Caki2 (cell line): ENCODE measurements around the gene ADORA1. TPM values are rescaled to one million over a fixed set of nuclear protein-coding genes. Genes with fewer than 3 reads are reported as not detected.

Experiments used
- DNase-seq: peaks from one replicate; pipeline ENCODE4 v3.0.0-alpha.2; 2015; ENCODE audit warnings: low read depth
- in situ Hi-C: cut with HindIII; loops from 2 replicates; pipeline ENCODE4 v1.10.0; 2016; ENCODE audit warnings: low sequenced_read_pairs, low pct_unique_long_range_greater_than_20kb, mixed read lengths
- total RNA-seq: library from RNA; depleted of rRNA; stranded (reverse); fragments of >200 nt; shearing (Covaris generic); gene quantifications from 2 replicates; pipeline ENCODE4 v1.2.3, GENCODE V29; 2014; ENCODE audit warnings: low replicate concordance

ADORA1 gene
- total RNA-seq, 1 experiment from 2014 or later, result 100 TPM

DNA sequence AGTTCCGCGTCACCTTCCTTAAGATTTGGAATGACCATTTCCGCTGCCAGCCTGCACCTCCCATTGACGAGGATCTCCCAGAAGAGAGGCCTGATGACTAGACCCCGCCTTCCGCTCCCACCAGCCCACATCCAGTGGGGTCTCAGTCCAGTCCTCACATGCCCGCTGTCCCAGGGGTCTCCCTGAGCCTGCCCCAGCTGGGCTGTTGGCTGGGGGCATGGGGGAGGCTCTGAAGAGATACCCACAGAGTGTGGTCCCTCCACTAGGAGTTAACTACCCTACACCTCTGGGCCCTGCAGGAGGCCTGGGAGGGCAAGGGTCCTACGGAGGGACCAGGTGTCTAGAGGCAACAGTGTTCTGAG, 38.3 kb downstream of the ADORA1 start:
- in situ Hi-C loops, result no loop called here
- DNase-seq, result no peak

GRCh38 chr1:203166192-203166940, 38.8 kb downstream of the ADORA1 start:
- in situ Hi-C loops, result no loop called here
- no peak for DNase-seq

DNA sequence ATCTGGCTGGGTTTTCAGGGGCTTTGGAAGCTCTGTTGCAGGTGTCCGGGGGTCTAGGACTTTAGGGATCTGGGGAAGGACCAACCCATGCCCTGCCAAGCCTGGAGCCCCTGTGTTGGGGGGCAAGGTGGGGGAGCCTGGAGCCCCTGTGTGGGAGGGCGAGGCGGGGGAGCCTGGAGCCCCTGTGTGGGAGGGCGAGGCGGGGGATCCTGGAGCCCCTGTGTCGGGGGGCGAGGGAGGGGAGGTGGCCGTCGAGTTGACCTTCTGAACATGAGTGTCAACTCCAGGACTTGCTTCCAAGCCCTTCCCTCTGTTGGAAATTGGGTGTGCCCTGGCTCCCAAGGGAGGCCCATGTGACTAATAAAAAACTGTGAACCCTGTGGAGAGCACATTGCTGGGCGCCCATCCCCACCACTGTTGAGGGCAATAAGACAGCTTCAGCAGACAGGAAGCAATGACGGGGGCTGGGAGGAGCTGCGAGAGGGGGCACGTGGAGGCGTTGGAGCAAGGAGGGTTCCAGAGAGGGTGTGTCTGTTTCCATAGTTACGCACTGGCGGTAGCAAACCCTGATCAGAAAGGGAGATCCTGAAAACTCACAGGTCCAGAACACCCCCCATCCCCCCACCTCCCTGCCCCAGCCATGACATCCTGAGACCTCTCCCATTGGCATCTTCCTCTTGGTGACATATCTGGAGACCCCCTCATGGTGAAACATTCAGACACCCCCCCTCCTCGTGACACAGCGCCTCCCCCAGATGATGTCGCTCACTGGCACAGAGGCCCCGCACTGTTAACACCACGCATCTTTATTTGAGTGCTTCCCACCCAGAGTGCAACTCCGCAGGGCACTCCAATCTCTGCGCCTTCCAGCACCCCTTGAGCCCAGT, 39.7 kb downstream of the ADORA1 start:
- in situ Hi-C loops, result no loop called here
- DNase-seq, result peak; percentile 41

DNA sequence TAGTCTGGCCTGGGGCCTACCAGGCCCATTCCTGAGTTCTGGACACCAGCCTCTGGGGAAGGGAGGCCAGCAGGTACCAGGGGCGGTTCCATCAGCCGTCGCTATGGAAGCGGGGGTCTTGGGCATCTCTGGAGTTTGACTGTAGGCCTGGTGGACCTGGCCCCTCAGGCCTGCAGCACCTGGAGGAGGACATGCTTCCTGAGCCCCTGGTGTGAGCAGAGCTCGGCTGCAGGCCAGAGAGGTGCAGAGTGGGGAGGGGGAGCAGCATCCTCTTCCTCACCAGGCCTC, 40.3 kb downstream of the ADORA1 start:
- no peak for DNase-seq
- in situ Hi-C loops, result no loop called here

DNA sequence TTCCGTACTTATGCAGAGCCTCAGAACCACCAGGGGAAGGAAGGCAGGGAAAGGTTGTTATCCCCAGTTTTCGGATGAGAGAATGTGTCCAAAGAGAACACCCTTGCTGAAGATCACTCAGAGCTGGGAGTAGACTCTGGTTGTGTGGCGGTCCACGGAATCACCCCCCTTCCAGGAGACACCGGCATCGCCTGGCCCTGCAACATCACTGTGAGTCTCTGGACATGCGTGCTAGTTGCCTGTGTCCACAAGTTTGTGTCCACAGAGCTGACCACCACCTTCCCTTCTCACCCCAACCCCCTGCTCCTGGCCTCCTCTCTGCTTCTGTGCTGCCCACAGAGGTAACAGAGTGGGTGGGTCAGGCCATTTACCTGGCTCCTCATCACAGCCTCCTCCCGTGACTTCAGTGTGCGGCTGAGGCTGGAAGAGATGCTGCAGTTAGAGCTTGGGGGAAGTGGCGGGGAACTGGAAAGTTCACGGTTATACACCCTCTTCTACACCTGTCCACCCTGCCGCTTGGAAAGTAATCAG, 40.8 kb downstream of the ADORA1 start:
- no peak for DNase-seq
- in situ Hi-C loops, result no loop called here

DNA sequence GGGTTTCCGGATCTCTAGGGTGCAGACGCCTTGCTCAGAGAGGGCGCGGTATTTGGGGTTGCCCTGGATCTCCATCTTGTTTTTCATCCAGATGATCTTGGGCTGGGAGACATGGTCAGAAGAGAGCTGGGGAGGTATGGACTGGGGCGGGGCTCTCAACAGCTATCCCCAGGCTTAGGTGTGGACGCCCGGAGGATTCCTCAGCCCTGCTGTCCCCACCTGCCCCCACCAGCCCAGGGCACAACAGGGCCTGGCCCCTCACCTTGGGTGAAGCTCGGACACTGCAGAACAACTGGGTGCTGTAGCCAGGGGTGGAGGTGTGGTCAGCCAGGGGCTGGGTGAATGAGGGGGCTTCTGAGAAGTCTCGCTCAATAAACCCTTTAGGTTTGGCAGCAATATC, 41.5 kb downstream of the ADORA1 start:
- DNase-seq, result no peak
- in situ Hi-C loops, result no loop called here

- in situ Hi-C loops, result no loop called here
Measured at GRCh38 chr1:203169770-203170520, 42.4 kb downstream of the ADORA1 start.

GRCh38 chr1:203170625-203171330, 43.3 kb downstream of the ADORA1 start:
- no peak for DNase-seq
- in situ Hi-C loops, result no loop called here

More at GRCh38 chr1:203169770-203170520, 42.4 kb downstream of the ADORA1 start:
- no peak for DNase-seq

DNA sequence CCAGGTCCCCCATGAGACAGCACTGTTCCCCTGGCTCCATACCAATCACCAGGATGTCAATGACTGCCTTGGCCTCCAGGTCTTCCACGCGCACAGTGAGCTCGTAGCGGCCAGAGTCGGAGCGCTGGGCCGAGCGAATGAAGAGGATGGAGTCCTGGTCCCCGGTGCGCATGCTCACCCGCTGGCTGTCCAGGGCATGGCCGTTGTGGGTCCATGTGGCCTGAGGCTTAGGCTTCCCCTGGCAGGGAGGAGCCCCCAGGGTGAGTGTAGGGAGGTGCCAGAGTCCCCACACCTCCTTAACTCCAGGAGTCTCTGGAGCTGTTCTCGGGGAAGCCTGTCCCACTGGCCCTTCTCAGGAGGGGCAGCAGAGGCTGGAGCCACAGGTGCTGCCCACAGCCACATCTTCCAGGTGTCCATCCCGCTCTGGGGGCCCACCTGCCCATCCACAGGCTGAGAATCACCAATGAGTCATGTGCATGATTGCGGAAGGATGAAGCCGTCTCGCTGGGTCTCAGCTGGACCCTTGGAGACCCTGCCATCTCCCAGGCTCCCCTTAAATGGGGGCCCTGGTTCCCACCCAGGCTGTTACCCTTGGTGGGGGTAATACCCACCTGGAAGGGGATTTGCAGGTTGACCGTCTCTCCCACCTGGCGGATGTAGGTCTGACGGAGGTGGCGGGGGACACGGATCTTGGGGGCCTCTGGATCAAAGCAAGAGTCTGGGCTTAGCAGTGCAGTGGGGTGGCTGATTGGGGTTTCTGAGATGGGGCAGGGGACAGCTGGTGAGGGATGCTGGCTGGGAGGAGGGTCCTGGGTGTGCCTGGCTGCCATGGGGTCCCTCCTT, 44.0 kb downstream of the ADORA1 start:
- no peak for DNase-seq
- in situ Hi-C loops, result no loop called here

DNA sequence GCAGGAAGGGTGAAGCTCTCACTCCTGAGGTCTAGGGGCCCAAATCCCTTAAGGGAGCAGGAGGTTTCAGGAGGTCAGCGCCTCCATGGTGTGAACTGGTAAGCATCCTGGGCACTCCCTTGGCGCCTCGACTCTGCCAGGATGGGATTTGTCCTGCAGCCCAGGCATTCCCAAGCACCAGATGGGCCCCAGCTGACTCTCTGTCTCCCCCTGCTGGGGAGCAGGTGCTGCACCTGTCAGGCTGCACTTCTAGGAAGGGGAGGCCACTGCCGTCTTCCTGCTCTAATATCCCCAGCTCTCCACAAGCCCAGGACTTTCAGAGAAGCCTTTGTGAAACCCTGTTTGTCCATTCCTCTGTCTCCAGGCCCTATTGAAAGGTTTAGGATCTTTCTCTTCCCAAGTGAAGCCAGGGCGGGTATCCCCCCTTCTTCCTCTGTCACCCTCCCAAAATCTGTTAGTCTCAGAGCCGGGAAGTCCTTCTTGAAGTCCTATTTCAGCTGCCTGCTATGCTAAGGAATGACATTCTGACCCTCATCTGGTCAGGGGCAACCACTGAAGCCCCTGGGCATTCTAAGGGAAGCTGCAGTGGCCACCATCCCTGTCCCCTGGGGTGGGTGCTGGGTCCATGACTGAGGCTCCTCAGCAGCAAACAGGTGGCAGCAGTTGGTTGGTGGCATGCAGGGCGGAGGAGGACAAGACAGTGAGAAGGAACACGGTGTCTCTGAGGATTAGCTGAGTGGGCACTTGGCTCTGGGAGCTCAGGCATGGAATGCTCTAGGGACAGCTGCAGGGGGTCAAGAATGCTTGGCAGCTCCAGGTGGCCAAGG, 44.9 kb downstream of the ADORA1 start:
- in situ Hi-C loops, result no loop called here
- DNase-seq, result peak; percentile 57

GRCh38 chr1:203173011-203173555, 45.6 kb downstream of the ADORA1 start:
- DNase-seq, result no peak
- in situ Hi-C loops, result no loop called here

- in situ Hi-C loops, result no loop called here
- DNase-seq, result peak; percentile 35
Measured at GRCh38 chr1:203173566-203173965, 46.0 kb downstream of the ADORA1 start.

- no peak for DNase-seq
- in situ Hi-C loops, result no loop called here
Measured at GRCh38 chr1:203174324-203174985, 46.9 kb downstream of the ADORA1 start.

DNA sequence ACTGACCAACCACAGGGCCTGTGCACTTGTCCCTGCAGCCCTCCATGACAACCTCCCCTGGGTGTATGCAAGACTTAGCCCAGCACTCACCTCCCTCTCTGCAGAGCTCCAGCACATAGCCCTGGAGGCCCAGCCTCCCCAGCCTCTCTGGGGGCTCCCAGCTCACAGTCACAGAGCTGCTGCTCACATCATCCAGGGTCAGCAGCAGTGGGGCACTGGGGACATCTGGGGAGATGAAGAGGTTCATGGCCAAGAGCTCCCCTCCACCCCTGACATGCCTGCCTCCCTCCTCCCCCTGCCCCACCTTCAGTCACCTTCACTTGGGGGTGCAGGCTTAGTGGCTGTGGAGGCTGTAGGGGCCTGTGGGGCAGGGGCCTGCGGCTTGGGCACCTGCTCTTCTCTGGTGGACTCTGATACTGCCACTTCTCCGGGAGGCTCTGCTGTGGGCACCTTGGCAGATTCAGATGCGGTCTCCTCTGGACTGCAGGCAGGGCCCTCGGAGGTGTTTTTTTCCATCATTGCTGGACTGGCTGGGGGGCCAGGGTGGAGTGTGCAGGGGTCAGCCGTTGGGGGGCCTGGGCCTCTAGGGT, 47.8 kb downstream of the ADORA1 start, which contains the start of gene MYBPH:
MYBPH (minus strand) TSS at position 590 of the 590 bp plus-strand sequence; CDS start at position 519, 71 bp downstream.
- no peak for DNase-seq
- in situ Hi-C loops, result no loop called here

- DNase-seq, result no peak
- in situ Hi-C loops, result no loop called here
Measured at GRCh38 chr1:203175827-203176241, 48.3 kb downstream of the ADORA1 start.
